GM21447 (cell line): ENCODE data around the gene QRFPR.
"Not testable (repeated sequence)": the region's sequence is repeated elsewhere in the genome, so short reads cannot be mapped to it uniquely, and the experiment has no call there.

Source experiments
- ATAC-seq: cut with Tn5 transposase; IDR thresholded peaks from one replicate; pipeline ENCODE4 v1.9.1; 2021; ENCODE audit not compliant: unreplicated experiment

The QRFPR gene

GRCh38 chr4:121380776-121381462, at the start of gene QRFPR:
Gene QRFPR, minus strand, starts transcription at chr4:121381018. Its CDS starts 371 bp downstream, at chr4:121380647.
- ATAC-seq = no peak

- no peak for ATAC-seq
Observed at GRCh38 chr4:121428721-121429120, 47.9 kb upstream of the QRFPR start.

- no peak for ATAC-seq
Observed at GRCh38 chr4:121421594-121421993, 40.8 kb upstream of the QRFPR start.

DNA sequence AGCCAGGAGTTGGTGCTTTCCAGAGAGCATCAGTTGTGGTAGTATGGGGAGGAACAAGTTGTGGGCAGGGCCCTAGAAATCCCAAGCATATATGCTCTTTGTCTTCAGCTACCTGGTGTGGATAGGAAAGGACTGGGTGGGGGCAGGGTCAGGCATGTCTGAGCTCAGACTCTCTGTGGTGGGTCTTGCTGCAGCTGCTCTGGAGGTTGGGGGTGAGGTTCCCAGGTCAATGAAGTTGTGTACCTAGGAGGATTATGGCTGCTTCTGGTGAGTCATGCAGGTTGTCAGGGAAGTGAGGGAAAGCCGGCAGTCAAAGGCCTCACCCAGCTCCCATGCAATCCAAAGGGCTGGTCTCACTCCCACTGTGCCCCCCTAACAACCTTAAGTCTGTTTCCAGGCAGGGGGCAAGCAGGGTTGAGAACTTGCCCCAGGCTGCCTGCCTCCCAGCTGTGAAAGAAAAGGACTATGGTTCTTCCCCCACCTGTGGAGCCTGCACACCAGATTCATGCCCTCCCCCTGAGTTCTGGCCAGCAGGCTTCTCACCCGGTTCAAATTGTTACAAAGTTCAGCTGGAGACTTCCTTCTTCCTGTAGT, 30.4 kb upstream of the QRFPR start:
- ATAC-seq = no peak

DNA sequence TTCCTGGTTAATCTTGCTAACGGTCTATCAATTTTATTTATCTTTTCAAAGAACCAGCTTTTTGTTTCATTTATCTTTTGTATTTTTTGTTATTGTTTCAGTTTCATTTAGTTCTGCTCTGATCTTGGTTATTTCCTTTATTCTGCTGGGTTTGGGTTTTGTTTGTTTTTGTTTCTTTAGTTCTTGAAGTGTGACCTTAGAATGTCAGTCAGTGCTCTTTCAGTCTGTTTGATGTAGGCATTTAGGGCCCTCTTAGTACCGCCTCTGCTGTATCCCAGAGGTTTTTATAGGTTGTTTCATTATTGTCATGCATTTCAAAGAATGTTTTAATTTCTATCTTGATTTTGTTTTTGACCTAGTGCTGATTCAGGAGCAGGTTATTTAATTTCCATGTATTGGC, 27.7 kb upstream of the QRFPR start:
- not testable (repeated sequence) for ATAC-seq

DNA sequence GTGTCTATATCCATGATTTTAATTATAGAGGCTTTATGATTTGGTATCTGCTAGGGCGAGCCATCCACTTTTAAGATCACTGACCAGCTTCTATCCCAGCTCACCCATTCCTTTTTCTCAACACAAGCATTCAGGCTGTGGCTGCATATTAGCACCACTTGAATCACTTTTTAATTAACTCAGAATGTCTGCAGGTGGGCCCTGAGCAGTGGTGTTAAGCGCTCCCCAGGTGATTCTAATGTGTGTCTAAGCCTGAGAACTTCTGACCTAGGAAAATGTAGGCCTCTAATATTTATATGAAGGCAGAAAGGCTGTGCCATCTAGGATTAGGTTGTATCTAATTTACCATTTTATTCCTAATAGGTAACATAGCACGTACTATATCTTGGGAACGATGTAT, 19.8 kb upstream of the QRFPR start:
- ATAC-seq = no peak

- ATAC-seq = no peak
Observed at GRCh38 chr4:121397941-121398601, 17.3 kb upstream of the QRFPR start.

- ATAC-seq = no peak
Observed at GRCh38 chr4:121397434-121397833, 16.6 kb upstream of the QRFPR start.

GRCh38 chr4:121392426-121393086, 11.7 kb upstream of the QRFPR start:
- ATAC-seq = no peak

DNA sequence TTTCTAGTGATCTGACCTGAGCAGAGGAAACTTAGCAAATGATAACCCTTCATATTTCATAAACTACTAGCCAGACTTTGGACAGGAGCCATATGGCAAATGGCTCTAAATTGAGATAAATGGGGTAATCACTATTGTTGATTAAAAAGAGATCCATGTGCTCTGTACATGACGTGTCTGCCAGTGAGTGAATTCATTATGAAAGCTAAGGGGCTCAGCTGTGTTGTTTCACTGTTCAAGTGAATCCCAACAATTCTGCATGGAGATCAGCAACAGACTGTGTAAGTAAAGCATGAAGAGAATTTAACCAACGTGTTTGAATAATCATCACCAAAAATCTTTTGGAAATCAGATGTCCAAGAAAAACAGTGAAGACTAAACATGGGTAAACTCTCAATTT, 9.5 kb upstream of the QRFPR start:
- no peak for ATAC-seq

GRCh38 chr4:121379276-121379675, 1.5 kb downstream of the QRFPR start:
- no peak for ATAC-seq

- ATAC-seq = no peak
Observed at GRCh38 chr4:121377076-121377475, 3.7 kb downstream of the QRFPR start.

GRCh38 chr4:121376556-121376955, 4.3 kb downstream of the QRFPR start:
- ATAC-seq = no peak

DNA sequence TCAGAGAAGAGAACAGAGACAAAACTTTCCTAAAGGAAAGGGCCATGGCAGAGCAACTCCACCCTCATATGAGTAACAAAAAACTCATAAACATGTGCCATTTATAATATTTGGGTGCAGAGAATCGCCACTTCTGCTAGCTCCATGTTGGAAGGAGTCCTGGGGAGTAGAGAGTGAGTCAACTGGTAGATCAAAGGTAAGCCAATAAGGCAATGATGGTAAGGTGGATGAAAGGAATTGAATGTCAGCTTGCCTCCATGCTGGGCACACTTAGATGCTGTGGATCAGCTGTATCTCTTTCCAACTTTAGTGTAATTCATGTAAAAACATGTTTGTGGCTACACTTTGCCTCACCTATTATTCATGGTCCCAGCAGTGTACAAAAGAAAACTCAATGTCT, 4.7 kb downstream of the QRFPR start:
- ATAC-seq = no peak

GRCh38 chr4:121375262-121375661, 5.6 kb downstream of the QRFPR start:
- ATAC-seq = no peak

- no peak for ATAC-seq
Observed at GRCh38 chr4:121373841-121374240, 7.0 kb downstream of the QRFPR start.

- ATAC-seq = no peak
Observed at GRCh38 chr4:121370729-121371325, 10.0 kb downstream of the QRFPR start.

GRCh38 chr4:121360495-121360894, 20.3 kb downstream of the QRFPR start:
- no peak for ATAC-seq

DNA sequence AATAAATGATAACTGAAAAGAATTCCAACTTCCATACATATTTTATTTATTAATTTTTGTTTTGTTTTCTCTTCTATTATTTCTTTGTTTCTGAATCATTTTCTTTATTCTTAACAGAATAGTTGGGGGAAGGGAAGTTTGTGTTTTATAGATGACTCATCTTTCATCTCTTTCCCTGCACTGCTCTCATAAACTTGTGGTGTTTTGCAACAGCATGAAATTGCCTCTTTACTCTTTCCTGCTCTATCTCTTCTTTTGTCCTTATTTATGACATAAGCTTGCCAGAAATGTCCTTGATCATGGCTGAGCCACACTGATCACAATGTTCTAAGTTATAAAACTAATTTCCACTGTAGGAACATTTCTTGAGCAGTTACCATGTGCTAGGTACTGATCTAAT, 22.3 kb downstream of the QRFPR start:
- no peak for ATAC-seq

DNA sequence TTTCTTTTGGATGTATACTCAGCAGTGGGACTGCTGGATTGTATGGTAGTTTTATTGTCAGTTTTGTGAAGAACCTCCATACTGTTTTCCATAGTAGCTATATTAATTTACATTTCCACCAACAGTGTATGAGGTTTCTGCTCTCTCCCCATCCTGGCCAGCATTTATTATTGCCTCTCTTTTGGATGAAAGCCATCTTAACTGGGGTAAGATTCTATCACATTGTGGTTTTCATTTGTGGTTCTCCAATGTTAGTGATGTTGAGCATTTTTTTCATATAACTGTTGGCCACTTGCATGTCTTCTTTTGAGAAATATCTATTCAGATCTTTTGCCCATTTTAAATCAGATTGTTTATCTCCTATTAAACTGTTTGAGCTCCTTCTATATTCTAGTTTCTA, 27.6 kb downstream of the QRFPR start:
- no peak for ATAC-seq

DNA sequence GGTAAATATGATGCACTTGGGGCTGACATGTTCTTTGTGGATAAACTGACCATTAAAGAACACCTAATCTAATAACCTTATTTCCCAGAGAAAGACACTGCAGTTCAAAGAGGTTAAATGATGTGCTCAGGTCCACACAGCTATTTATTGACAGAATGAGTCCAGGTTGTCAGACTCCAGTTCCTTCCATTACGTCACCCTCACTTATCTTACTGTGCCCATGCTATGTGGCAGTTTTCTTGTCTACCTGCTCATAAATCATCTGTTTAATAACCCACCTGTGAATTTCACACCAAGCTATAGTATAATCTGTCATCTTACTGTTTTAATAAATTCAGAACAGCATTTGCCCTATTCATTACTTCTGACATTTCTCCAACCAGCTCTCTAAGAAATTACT, 36.7 kb downstream of the QRFPR start:
- no peak for ATAC-seq
